NCI-H2081 (cell line): ENCODE results near the gene TRA2B.

Experiments used
- DNase-seq, 2 experiments: peaks; one replicate each; lab custom pipeline; 2025; lab: John Stamatoyannopoulos, UW

TRA2B gene

GRCh38 chr3:185950728-185951127, 12.9 kb upstream of the TRA2B start:
- DNase-seq: no peak

DNA sequence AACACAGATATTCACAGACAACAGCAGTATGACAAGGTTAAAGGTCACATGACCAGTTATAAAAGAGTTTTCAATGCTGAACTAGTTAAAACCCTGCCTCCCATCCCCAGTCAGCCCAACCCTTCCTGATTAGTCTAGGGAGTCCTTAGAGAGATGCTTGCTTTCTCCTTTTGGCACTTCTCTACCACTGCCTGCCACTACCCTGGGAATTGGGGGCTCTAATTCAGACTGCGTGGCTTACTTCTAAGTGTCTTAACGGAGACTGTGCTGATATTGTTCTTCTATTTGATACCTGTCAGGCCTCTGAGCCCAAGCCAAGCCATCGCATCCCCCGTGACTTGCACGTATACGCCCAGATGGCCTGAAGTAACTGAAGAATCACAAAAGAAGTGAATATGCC, 11.7 kb upstream of the TRA2B start:
- DNase-seq: no peak

- DNase-seq: no peak
Observed at GRCh38 chr3:185948292-185948691, 10.5 kb upstream of the TRA2B start.

- no peak for DNase-seq
Observed at GRCh38 chr3:185943760-185944106, 5.9 kb upstream of the TRA2B start.

DNA sequence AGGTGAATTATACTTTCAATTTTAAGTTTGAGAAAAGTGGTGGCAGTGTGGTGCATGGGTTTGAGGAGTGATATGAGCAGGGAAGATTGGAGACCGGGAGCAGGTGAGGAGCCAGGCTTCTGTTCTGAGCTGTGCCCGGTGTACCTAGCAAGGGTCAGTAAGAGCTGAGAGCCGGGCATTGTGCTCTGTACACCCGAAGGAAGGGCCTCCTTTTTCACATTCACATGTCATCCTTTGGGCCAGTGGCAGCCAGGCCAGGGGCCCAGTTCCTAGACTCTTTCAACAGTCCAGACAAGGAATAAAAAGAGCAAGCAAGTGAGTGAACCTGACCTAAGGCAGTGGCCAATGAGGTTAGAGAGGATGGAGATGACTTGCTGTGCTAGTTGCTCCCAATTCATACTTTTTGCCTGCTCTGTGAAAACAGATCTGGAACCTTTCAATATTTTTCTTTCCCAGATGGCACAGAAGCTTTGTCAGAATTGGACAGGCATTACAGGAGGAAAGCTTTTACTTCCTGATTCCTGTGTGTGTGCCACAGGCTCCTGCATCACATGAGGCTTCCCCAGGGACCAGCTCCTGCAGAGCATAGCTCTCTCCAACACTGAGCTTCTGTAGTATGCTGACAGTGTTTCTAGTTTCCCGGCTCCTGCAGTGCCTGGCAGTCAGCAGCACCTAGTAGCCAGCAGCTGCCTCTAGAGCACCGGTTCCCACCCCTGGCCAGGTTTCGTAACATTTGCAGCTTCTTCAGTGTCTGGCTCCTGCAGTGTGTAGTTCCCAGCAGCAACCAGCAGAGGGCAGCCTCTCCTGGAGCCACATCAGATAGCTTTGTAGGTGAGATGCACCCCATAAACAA, 5.3 kb upstream of the TRA2B start:
- peak; percentile 83 to 89 for DNase-seq

DNA sequence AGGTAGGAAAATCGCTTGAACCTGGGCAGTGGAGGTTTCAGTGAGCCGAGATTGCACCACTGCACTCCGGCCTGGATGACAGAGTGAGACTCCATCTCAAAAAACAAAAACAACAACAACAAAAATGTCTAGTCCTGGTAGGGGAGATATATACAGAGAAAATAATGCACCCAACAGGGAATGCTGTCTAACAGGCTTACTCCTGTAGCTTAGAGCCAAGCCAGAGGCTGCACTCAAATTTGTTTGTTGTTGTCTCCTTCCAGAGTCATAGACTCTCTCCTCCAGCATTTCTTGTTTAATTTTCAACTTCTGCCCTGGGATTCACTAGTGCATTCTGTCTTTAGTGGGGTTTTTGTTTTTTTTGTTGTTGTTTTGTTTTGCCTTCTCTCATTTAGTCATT, 4.6 kb upstream of the TRA2B start:
- DNase-seq: no peak

DNA sequence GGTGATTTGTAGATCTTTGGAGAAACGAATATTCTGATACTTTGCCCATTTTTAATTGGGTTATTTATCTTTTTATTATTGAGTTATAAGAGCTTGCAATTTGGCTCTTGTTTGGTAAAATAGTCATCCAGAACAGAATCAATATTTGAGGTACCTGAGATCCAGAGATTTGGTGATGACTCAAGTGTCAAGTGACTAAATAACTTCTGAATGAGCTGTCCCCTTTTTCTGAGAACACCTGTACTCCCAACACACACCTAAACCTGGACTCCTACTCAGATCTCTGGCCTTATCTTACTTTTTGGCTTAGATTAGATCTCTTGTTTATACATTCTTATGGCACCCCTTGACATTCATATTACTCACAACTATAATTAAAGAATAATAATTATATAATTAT, 3.1 kb upstream of the TRA2B start:
- no peak for DNase-seq

DNA sequence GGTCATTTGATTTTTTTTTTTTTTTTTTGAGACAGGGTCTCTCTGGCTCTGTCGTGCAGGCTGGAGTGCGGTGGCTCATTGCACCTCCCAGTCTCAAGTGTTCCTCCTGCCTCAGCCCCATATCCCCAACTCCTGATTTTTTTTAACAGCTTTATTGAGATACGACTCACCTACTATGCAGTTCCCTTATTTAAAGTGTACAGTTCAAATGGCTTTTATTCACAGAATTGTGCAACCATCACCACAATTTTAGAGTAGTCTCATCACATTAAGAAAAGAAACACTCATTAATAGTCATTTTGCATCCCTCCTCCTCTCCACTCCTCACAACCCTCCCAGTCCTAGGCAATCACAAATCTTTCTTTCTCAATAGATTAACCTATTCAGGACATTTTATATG, 1.9 kb upstream of the TRA2B start:
- DNase-seq: no peak

DNA sequence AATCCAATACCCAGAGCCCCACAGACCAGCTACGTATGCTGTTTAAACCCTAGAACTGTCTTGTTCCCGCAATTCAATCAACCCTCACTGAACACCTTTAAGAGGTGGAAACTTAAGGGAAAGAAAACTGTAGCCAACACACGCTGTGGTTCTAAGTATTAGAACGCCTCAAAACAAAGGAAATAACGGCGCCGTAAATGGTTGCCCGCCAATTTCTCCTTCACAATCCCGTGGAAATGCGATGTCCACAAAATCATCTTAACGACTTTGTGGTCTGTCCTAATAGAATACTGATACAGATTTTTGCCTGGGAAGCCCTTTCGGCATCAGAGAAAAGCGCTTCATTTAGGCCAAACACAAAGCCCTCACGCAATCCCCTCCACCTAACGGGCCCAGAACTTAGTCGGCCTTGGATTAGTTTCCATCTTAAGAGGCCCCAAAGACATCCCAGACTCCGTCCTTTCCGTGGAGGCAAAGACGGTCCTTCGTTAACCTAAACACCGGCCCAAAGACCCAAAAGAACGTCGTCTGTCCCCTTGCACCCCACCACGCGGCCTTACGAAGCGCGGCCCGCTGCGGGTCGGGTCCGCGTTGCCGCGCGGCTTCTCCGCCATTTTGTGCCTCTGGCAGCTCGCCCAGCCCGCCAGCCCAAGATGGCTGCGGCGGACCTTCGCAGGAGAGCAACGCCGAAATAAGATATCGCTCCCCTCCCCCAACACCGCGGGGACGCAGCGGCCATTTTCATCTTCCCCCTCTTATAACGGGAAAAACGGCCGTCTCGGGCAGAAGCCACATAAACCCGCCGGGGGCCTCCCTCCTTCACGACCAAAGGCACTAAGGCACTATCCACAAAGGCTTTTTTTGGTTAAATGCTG, 763 bp downstream of the TRA2B start:
- peak; percentile 93 to 95 for DNase-seq

GRCh38 chr3:185936273-185936629, 1.6 kb downstream of the TRA2B start:
- DNase-seq: no peak

DNA sequence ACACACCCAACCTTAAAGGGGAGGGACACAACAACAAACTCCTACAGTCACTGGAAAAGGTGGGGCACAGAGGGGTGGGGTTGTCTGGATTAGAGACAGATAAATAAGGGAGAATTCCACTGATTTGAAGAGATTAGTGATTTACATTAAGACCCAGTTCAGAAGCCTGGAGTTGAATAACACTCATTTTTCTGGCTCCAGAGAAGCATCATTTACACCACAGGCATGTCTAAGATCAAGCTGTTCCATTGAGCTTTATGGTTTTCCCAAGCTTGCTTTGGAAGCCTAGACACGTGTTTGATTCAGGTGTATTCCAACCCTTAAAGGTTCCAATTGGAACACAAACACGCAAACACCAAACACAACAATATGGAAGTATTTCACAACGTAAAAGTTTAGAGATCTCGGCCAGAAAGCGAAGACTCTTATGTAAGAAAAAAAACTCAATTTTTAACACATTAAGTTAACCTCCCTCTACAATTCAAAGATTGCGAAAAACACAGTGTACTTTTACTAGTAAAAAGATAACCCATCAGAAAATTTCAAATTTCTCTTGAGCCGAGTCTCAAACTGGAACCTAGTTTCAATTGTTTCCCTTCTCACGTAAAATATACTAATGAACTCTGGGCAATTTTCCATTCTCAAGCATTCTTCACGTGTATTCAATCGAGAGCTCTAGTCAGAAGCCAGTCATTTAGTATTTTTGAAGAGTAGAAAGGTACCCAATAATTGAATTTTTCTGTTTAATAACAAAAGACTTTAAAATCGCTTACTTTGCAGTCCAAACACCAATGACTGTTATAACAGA, 2.1 kb downstream of the TRA2B start:
- no peak for DNase-seq

DNA sequence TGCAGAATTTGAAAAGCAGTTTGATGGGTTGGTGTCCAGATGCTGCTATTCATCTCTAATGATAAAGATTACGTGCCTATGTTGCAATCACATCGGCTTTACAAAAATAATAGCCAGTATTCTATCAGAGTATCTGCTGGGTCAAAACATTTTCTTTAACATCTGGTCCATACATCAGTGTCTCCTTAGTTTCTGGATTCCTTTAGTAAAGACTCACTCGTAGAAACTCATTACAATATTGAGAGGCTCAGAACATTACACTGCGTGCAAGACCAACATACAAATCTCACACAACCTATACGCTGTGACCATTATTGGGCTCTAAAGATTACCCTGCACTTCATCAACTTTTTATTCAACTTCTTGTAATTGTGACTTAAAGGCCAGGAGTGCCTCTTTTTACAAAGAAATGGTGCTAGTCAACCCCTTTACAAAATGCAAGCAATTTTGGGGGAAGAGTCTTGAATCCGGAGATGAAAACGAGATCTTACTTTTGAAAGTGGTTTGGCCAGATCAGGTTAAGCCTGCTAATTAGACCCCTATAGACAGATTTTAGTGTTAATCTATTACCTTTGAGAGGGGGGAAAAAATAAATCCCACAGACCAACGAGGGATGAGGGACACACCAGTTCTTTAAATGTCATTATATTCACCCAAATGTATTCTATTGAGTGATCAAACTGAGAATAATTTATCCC, 2.9 kb downstream of the TRA2B start:
- no peak for DNase-seq

- DNase-seq: no peak
Observed at GRCh38 chr3:185934174-185934557, 3.6 kb downstream of the TRA2B start.

DNA sequence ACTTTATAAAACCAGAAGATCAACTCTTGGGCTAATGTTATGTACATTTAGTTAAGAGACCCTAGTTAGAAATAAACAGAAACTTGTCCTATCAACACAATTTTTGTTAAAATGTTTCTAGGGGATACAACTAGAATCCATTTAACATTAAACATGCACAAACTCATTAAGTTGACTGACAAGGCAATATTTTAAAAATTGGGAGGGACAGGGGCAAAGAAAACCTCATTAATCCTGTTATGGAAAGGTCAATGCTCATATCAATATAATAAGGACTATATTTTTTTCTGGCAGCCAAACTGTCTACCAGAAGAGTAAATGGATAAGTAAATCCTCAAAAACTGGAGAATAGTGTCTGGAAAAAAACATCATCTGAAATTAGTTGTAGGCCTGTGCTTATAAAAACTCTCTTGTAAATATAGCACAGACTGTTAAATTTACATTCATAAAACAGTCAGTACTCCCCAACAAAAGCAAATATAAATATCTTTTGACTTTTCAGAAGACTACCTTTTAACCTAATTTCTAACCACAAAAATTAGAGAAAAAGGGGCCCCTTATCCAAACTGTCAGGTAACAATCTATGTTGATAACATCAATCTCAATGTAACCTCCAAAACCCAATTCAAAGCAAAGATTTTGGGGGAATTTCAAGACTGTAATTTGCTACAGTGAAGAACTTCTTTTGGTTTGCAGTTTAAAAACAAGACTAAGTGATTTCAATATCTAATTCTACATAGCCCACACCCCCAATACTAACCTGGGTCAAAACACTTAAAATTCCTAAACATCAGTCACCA, 4.2 kb downstream of the TRA2B start:
- DNase-seq: no peak

GRCh38 chr3:185931777-185932612, 5.8 kb downstream of the TRA2B start:
- no peak for DNase-seq

DNA sequence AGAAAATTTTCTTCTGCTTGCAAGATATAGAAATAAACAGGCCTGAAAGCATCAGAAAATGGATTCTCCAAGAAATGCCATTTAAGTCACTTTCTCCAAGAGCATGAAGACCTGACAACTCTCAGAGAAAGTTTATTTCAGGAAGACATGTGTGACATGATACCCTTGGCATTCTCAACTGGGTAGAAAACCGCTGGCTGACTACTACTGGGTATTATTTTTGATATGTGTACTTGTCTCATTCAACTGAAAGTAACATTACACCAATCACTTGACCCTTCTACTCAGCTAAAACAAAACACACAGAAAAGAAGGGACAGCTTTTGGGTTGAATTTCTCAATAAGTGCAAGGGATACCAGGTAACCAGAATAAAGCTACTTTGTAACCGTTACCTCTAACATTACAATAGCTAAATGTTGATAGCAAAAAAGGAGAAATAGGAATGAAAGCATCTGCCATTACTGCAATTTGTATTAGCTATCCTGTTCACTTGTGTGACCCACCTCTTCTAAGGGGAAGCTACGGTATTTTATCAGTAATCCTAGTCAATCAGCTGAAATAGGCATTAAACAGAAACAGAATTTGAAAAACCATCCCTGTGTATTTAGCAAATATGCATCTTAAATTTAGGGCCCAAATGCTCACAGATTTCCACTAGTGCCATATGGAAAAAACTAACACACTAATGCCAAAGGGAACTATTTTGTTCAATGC, 7.3 kb downstream of the TRA2B start:
- DNase-seq: no peak

- DNase-seq: no peak
Observed at GRCh38 chr3:185929192-185930151, 8.3 kb downstream of the TRA2B start.

DNA sequence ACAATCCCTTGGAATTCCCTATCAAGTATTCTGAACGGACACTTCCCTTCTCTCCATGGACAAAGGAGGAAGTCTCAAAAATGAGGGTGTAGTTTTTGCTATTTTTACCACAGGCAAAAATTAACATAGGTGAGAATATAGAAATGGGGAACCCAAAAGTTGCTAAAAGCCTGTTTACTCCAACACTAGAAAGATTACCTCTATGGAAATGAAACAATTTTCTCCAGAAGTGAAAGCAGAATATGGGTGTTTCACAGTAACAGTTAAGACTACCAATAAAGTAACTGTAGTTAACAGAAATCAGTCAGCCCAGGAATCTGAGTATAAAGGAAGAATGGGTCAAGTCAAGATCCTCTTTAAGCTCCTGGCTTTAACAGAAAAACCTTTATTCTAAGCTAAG, 9.3 kb downstream of the TRA2B start:
- no peak for DNase-seq
